WTC11 (cell line): Measurements from ENCODE around the gene FLOT2. TPM values are rescaled to one million over a fixed set of nuclear protein-coding genes. Genes with fewer than 3 reads are reported as not detected.

Experiments used
- ATAC-seq: fragments of 200-7000 bp; cut with Tn5 transposase; 2 replicates; pipeline ENCODE4 v1.10.0; 2021; ENCODE audit warnings: mild to moderate bottlenecking, moderate library complexity
- CTCF ChIA-PET: fragments of 300-600 bp; sonication (Branson Sonifier 250); formaldehyde crosslinking; loops from one replicate; lab custom pipeline; 2021; ENCODE audit warnings: antibody characterized with exemption; lab: Charles Lee
- POLR2A ChIA-PET: fragments of 350-600 bp; sonication (Branson Sonifier 250); formaldehyde crosslinking; loops from one replicate; lab custom pipeline; 2021; ENCODE audit warnings: antibody characterized with exemption; lab: Charles Lee
- DNase-seq: peaks from one replicate; pipeline ENCODE4 v3.0.0; 2021; ENCODE audit warnings: low spot score
- H3K27ac Mint-ChIP-seq: 2 replicates; pipeline ENCODE4 v1.8.0; 2021; ENCODE audit warnings: mixed read lengths
- H3K27me3 Mint-ChIP-seq: 2 replicates; pipeline ENCODE4 v1.8.0; 2021; ENCODE audit warnings: low read depth, mild to moderate bottlenecking, moderate library complexity, mixed read lengths
- H3K36me3 Mint-ChIP-seq: 2 replicates; pipeline ENCODE4 v1.8.0; 2021; ENCODE audit warnings: mixed read lengths
- H3K4me1 Mint-ChIP-seq: 2 replicates; pipeline ENCODE4 v1.8.0; 2022; ENCODE audit warnings: mixed read lengths
- H3K4me3 Mint-ChIP-seq: 2 replicates; pipeline ENCODE4 v1.8.0; 2021; ENCODE audit warnings: mild to moderate bottlenecking, moderate library complexity, mixed read lengths
- H3K9me3 Mint-ChIP-seq: 2 replicates; pipeline ENCODE4 v1.8.0; 2021; ENCODE audit warnings: mixed read lengths
- CREB1 ChIP-seq: sonication (generic); formaldehyde crosslinking; IDR thresholded peaks from 2 replicates; pipeline ENCODE4 v1.8.0; 2023; ENCODE audit warnings: mild to moderate bottlenecking, missing genetic modification reagents
- EMX1 ChIP-seq: fragments of 250-450 bp; sonication (Bioruptor Pico); IDR thresholded peaks from 2 replicates; pipeline ENCODE4 v1.8.0; 2021; ENCODE audit warnings: mild to moderate bottlenecking
- HMGA2 ChIP-seq: fragments of 250-450 bp; sonication (Bioruptor Pico); IDR thresholded peaks from 2 replicates; pipeline ENCODE4 v1.4.0; 2021; ENCODE audit warnings: mild to moderate bottlenecking, moderate library complexity
- MXD4 ChIP-seq: fragments of 250-450 bp; sonication (Bioruptor Pico); IDR thresholded peaks from 2 replicates; pipeline ENCODE4 v1.8.0; 2021; ENCODE audit warnings: mild to moderate bottlenecking, moderate library complexity, borderline replicate concordance
- PRDM15 ChIP-seq: sonication (generic); formaldehyde crosslinking; IDR thresholded peaks from 2 replicates; pipeline ENCODE4 v1.8.0; 2022; ENCODE audit warnings: missing genetic modification reagents
- TCF7 ChIP-seq: sonication (generic); formaldehyde crosslinking; IDR thresholded peaks from 2 replicates; pipeline ENCODE4 v1.8.0; 2022; ENCODE audit warnings: mild to moderate bottlenecking, low read depth, missing genetic modification reagents, moderate library complexity
- USF2 ChIP-seq: sonication (generic); formaldehyde crosslinking; IDR thresholded peaks from 2 replicates; pipeline ENCODE4 v1.8.1; 2023; ENCODE audit warnings: mild to moderate bottlenecking, missing genetic modification reagents, moderate library complexity
- ZNF121 ChIP-seq: sonication (generic); formaldehyde crosslinking; IDR thresholded peaks from 2 replicates; pipeline ENCODE4 v1.8.0; 2023; ENCODE audit warnings: missing genetic modification reagents
- total RNA-seq: library from RNA; stranded (reverse); gene quantifications from 3 replicates; pipeline ENCODE4 v1.2.3, GENCODE V29; 2021
- TF ChIP-seq, protein P1 (sequence below): sonication (generic); formaldehyde crosslinking; IDR thresholded peaks from 2 replicates; pipeline ENCODE4 v1.8.1; 2023; ENCODE audit warnings: mild to moderate bottlenecking, missing genetic modification reagents
- TF ChIP-seq, protein P2 (sequence below): sonication (generic); formaldehyde crosslinking; IDR thresholded peaks from 2 replicates; pipeline ENCODE4 v1.8.0; 2022; ENCODE audit warnings: mild to moderate bottlenecking, missing genetic modification reagents
- TF ChIP-seq, protein P3 (sequence below): sonication (generic); formaldehyde crosslinking; IDR thresholded peaks from 2 replicates; pipeline ENCODE4 v1.8.0; 2022; ENCODE audit warnings: mild to moderate bottlenecking, missing genetic modification reagents
- TF ChIP-seq, protein P4 (sequence below): sonication (generic); formaldehyde crosslinking; IDR thresholded peaks from 2 replicates; pipeline ENCODE4 v1.8.1; 2022; ENCODE audit warnings: mild to moderate bottlenecking, missing genetic modification reagents, moderate library complexity, borderline replicate concordance
- TF ChIP-seq, protein P5 (sequence below): fragments of 200-600 bp; IDR thresholded peaks from 2 replicates; pipeline ENCODE4 v1.8.0; 2022; ENCODE audit warnings: antibody characterized with exemption

FLOT2 gene
- total RNA-seq, 1 experiment from 2014 or later: 139 TPM

DNA sequence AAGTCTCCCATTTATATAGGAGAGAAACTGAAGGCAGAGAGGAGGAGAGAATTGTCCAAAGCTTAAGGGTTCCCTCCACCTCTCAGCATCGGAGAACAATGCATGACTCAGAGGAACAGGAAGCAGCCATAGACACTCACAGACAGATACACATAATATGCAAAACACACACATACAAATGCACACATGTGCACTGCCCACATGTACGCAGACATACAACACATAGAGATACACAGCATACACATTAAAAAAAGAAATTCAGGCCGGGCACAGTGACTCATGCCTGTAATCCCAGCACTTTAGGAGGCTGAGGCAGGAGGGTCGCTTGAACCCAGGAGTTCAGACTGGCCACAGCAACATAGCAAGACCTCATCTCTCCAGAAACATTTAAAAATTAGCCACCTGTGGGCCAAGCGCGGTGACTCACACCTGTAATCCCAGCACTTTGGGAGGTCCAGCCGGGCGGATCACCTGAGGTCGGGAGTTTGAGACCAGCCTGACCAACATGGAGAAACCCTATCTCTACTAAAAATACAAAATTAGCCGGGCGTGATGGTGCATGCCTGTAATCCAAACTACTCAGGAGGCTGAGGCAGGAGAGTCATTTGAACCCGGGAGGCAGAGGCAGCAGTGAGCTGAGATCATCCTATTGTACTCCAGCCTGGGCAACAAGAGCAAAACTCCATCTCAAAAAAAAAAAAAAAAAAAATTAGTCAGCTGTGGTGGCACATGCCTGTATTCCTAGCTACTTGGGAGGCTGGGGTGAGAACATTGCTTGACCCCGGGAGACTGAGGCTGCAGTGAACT is 31.4 kb downstream of the FLOT2 start:
- ATAC-seq: no peak
- H3K9me3 Mint-ChIP-seq: no peaks in the 10 kb centered on the region
- H3K27me3 Mint-ChIP-seq: peaks cover 5% of the 10 kb centered on the region; the same call in 1 of the 2 replicates
- DNase-seq: no peak
- ChIA-PET POLR2A (interaction anchor here (0.7 kb wide), 1 partner anchor 313 kb away, joined by 3 read pairs; no protein-coding TSS in a partner anchor), CTCF (interaction anchor here (0.8 to 7.0 kb wide), 3 partner anchors 13 to 139 kb away, joined by 3 to 41 read pairs (median 5); no protein-coding TSS in a partner anchor)
- peaks cover 17% of the 10 kb centered on the region for H3K4me1 Mint-ChIP-seq
- peak overlapping the region; percentile 13; the same call in 1 of the 2 replicates for H3K27ac Mint-ChIP-seq
- H3K36me3 Mint-ChIP-seq: no peaks in the 10 kb centered on the region
- TF ChIP-seq ZNF121 (CRISPR knock-in tag): no peak
- TF ChIP-seq, protein P1, sequence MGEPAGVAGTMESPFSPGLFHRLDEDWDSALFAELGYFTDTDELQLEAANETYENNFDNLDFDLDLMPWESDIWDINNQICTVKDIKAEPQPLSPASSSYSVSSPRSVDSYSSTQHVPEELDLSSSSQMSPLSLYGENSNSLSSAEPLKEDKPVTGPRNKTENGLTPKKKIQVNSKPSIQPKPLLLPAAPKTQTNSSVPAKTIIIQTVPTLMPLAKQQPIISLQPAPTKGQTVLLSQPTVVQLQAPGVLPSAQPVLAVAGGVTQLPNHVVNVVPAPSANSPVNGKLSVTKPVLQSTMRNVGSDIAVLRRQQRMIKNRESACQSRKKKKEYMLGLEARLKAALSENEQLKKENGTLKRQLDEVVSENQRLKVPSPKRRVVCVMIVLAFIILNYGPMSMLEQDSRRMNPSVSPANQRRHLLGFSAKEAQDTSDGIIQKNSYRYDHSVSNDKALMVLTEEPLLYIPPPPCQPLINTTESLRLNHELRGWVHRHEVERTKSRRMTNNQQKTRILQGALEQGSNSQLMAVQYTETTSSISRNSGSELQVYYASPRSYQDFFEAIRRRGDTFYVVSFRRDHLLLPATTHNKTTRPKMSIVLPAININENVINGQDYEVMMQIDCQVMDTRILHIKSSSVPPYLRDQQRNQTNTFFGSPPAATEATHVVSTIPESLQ (CRISPR knock-in tag): no peak
- TF ChIP-seq, protein P2, sequence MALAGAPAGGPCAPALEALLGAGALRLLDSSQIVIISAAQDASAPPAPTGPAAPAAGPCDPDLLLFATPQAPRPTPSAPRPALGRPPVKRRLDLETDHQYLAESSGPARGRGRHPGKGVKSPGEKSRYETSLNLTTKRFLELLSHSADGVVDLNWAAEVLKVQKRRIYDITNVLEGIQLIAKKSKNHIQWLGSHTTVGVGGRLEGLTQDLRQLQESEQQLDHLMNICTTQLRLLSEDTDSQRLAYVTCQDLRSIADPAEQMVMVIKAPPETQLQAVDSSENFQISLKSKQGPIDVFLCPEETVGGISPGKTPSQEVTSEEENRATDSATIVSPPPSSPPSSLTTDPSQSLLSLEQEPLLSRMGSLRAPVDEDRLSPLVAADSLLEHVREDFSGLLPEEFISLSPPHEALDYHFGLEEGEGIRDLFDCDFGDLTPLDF (CRISPR knock-in tag): no peak
- H3K4me3 Mint-ChIP-seq: no peak overlapping the region

DNA sequence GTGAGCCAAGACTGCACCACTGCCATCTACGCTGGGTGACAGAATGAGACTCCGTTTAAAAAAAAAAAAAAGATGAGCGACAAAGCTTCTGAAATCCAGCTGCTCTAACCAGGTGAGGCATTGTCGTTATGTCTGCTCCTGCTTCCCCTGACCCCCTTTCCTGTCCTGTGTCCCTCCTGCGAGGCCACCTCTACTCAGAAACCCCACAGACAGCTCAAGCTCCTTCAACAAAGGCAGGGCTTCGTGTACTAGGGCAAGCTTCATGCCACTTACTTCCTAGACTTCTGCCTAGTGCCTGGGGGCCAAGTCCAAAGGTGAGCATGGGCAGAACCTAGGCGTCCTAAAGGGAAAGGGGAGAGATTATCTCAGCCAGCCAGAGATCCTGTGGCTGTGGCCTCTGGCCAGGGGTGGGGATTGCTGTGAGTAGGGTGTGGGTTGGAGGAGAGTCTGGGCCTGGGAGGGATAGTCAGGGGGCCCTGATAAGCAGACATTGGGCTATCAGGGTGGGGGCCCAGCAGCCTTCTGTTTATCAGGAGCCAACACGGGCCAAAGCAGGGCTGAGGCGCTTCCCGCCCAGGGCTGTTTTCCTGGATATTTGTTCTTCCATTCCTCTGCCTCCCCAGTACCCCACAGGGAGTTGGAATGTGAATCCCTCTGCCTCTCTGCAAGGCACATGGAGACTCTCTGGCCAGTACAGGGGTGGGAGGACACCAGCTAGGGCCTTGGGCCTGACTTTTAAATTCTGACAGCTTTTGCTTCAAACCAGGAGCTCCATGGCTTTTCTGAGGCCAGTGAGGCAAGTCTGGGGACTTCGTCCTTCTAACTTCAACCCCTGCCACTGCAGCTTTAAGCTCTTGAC is 32.3 kb downstream of the FLOT2 start:
- Mint-ChIP-seq H3K27me3 (peaks cover 5% of the 10 kb centered on the region; the same call in 1 of the 2 replicates), H3K4me1 (peaks cover 17% of the 10 kb centered on the region), H3K9me3 (no peaks in the 10 kb centered on the region), H3K27ac (peak overlapping the region; percentile 65; the same call in 1 of the 2 replicates), H3K36me3 (peaks cover 5% of the 10 kb centered on the region), H3K4me3 (no peak overlapping the region)
- POLR2A ChIA-PET: no interaction called here
- ATAC-seq (no peak; the same call in 1 of the 2 replicates), DNase-seq (no peak)
- TF ChIP-seq CREB1 (CRISPR knock-in tag) (no peak), HMGA2 (CRISPR knock-in tag) (no peak)
- TF ChIP-seq, protein P3, sequence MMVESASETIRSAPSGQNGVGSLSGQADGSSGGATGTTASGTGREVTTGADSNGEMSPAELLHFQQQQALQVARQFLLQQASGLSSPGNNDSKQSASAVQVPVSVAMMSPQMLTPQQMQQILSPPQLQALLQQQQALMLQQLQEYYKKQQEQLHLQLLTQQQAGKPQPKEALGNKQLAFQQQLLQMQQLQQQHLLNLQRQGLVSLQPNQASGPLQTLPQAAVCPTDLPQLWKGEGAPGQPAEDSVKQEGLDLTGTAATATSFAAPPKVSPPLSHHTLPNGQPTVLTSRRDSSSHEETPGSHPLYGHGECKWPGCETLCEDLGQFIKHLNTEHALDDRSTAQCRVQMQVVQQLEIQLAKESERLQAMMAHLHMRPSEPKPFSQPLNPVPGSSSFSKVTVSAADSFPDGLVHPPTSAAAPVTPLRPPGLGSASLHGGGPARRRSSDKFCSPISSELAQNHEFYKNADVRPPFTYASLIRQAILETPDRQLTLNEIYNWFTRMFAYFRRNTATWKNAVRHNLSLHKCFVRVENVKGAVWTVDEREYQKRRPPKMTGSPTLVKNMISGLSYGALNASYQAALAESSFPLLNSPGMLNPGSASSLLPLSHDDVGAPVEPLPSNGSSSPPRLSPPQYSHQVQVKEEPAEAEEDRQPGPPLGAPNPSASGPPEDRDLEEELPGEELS (CRISPR knock-in tag): no peak
- TF ChIP-seq, protein P4, sequence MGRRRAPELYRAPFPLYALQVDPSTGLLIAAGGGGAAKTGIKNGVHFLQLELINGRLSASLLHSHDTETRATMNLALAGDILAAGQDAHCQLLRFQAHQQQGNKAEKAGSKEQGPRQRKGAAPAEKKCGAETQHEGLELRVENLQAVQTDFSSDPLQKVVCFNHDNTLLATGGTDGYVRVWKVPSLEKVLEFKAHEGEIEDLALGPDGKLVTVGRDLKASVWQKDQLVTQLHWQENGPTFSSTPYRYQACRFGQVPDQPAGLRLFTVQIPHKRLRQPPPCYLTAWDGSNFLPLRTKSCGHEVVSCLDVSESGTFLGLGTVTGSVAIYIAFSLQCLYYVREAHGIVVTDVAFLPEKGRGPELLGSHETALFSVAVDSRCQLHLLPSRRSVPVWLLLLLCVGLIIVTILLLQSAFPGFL: no peak
- CTCF ChIA-PET: interaction anchor here (0.8 to 7.0 kb wide), 4 partner anchors 14 to 138 kb away, joined by 3 to 41 read pairs (median 3); no protein-coding TSS in a partner anchor

GRCh38 chr17:28863953-28864352 is 33.6 kb downstream of the FLOT2 start:
- peaks cover 5% of the 10 kb centered on the region; the same call in 1 of the 2 replicates for H3K27me3 Mint-ChIP-seq
- no peak overlapping the region for H3K4me3 Mint-ChIP-seq
- DNase-seq: no peak
- peaks cover 17% of the 10 kb centered on the region for H3K4me1 Mint-ChIP-seq
- ATAC-seq: no peak
- H3K9me3 Mint-ChIP-seq: no peaks in the 10 kb centered on the region
- H3K27ac Mint-ChIP-seq: no peak overlapping the region
- H3K36me3 Mint-ChIP-seq: peaks cover 10% of the 10 kb centered on the region
- CTCF ChIA-PET: interaction anchor here (0.5 to 7.0 kb wide), 3 partner anchors 15 to 99 kb away, joined by 3 to 41 read pairs (median 3); no protein-coding TSS in a partner anchor
- POLR2A ChIA-PET: interaction anchor here (0.8 kb wide), 1 partner anchor 137 kb away, joined by 4 read pairs; no protein-coding TSS in a partner anchor
- TF ChIP-seq MXD4 (CRISPR knock-in tag): no peak
- no peak for TF ChIP-seq PRDM15 (CRISPR knock-in tag)
- TF ChIP-seq TCF7: no peak
- TF ChIP-seq, protein P5, sequence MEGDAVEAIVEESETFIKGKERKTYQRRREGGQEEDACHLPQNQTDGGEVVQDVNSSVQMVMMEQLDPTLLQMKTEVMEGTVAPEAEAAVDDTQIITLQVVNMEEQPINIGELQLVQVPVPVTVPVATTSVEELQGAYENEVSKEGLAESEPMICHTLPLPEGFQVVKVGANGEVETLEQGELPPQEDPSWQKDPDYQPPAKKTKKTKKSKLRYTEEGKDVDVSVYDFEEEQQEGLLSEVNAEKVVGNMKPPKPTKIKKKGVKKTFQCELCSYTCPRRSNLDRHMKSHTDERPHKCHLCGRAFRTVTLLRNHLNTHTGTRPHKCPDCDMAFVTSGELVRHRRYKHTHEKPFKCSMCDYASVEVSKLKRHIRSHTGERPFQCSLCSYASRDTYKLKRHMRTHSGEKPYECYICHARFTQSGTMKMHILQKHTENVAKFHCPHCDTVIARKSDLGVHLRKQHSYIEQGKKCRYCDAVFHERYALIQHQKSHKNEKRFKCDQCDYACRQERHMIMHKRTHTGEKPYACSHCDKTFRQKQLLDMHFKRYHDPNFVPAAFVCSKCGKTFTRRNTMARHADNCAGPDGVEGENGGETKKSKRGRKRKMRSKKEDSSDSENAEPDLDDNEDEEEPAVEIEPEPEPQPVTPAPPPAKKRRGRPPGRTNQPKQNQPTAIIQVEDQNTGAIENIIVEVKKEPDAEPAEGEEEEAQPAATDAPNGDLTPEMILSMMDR: no peak
- TF ChIP-seq EMX1: no peak
- no peak for TF ChIP-seq USF2
